HTERT RPE-1 (cell line): ENCODE results near the gene TRDMT1.

Experiments
- in situ Hi-C: fragments of 300-500 bp; cut with MboI; formaldehyde crosslinking; loops from 4 replicates; pipeline ENCODE4 v1.14.3; 2020; ENCODE audit warnings: low sequenced_read_pairs

Gene TRDMT1

GRCh38 chr10:17212802-17213221, 11.3 kb upstream of the TRDMT1 start:
- in situ Hi-C loops, result no loop called here

GRCh38 chr10:17210361-17210760, 8.9 kb upstream of the TRDMT1 start:
- in situ Hi-C loops, result no loop called here

- in situ Hi-C loops, result no loop called here
These were observed 8.4 kb upstream of the TRDMT1 start for GRCh38 chr10:17209881-17210280.

- in situ Hi-C loops, result no loop called here
These were observed 7.8 kb upstream of the TRDMT1 start for GRCh38 chr10:17209302-17209701.

- in situ Hi-C loops, result no loop called here
These were observed 7.0 kb upstream of the TRDMT1 start for GRCh38 chr10:17208476-17208875.

- in situ Hi-C loops, result no loop called here
These were observed 4.8 kb upstream of the TRDMT1 start for GRCh38 chr10:17206210-17206709.

GRCh38 chr10:17203416-17203815, 1.9 kb upstream of the TRDMT1 start:
- in situ Hi-C loops, result no loop called here

- in situ Hi-C loops, result no loop called here
These were observed 1.5 kb upstream of the TRDMT1 start for GRCh38 chr10:17202999-17203398.

- in situ Hi-C loops, result no loop called here
These were observed 1.0 kb upstream of the TRDMT1 start for GRCh38 chr10:17202506-17202905.

GRCh38 chr10:17201794-17202116, 283 bp upstream of the TRDMT1 start:
- in situ Hi-C loops, result no loop called here

- in situ Hi-C loops, result no loop called here
These were observed 1.2 kb downstream of the TRDMT1 start for GRCh38 chr10:17200001-17200911.

GRCh38 chr10:17199351-17199804, 2.1 kb downstream of the TRDMT1 start:
- in situ Hi-C loops, result no loop called here

GRCh38 chr10:17196573-17196972, 4.9 kb downstream of the TRDMT1 start:
- in situ Hi-C loops, result no loop called here

- in situ Hi-C loops, result no loop called here
These were observed 5.4 kb downstream of the TRDMT1 start for GRCh38 chr10:17196045-17196444.

- in situ Hi-C loops, result no loop called here
These were observed 6.4 kb downstream of the TRDMT1 start for GRCh38 chr10:17195083-17195482.

GRCh38 chr10:17190602-17191001, 10.9 kb downstream of the TRDMT1 start:
- in situ Hi-C loops, result no loop called here

GRCh38 chr10:17188644-17189172, 12.8 kb downstream of the TRDMT1 start:
- in situ Hi-C loops, result no loop called here

GRCh38 chr10:17185873-17186272, 15.6 kb downstream of the TRDMT1 start:
- in situ Hi-C loops, result no loop called here

GRCh38 chr10:17183110-17183509, 18.4 kb downstream of the TRDMT1 start:
- in situ Hi-C loops, result no loop called here

GRCh38 chr10:17181751-17182150, 19.7 kb downstream of the TRDMT1 start:
- in situ Hi-C loops, result no loop called here

- in situ Hi-C loops, result no loop called here
These were observed 20.4 kb downstream of the TRDMT1 start for GRCh38 chr10:17181110-17181509.

- in situ Hi-C loops, result no loop called here
These were observed 22.5 kb downstream of the TRDMT1 start for GRCh38 chr10:17179002-17179401.
